ENCODE measurements around the gene LYRM7. TPM values are rescaled to one million over a fixed set of nuclear protein-coding genes. Genes with fewer than 3 reads are reported as not detected.
A peak's percentile ranks its signal among the peaks of the same experiment; 100 is the strongest.

Gene LYRM7
- total and polyA plus RNA-seq, 2 donors (not counting 1 experiment from before 2014, with no cell fraction given) = 4.8 to 6.9 TPM

- no peak overlapping the region for H3K4me2 ChIP-seq (ENCODE audit: extremely low read depth, insufficient read depth, low read length)
- no peaks in the 10 kb centered on the region for H3K79me2 ChIP-seq (ENCODE audit: control insufficient read depth, insufficient read depth, low read length)
- H4K20me1 ChIP-seq (ENCODE audit: control insufficient read depth, extremely low read depth, insufficient read depth, low read length) = no peaks in the 10 kb centered on the region
- no peaks in the 10 kb centered on the region for H3K4me1 ChIP-seq (ENCODE audit: control insufficient read depth, extremely low read depth, insufficient read depth, low read length)
- DNase-seq (ENCODE audit: low read depth in 2 of 2) = no peak
- H2AFZ ChIP-seq (ENCODE audit: low read length) = no peak overlapping the region
- no peak overlapping the region for H3K9ac ChIP-seq (ENCODE audit: insufficient read depth, low read length)
- no peaks in the 10 kb centered on the region for H3K27me3 ChIP-seq (ENCODE audit: control insufficient read depth, insufficient read depth, low read length)
- H3K4me3 ChIP-seq (replicated peaks in 1 of 4; ENCODE audit: control extremely low read depth in 1 of 4, insufficient read depth in 1 of 4, low read depth in 3 of 4, low read length in 4 of 4) = no peak overlapping the region
- no peak overlapping the region for H3K27ac ChIP-seq (ENCODE audit: insufficient read depth, low read length)
- TF ChIP-seq CTCF (conservative IDR thresholded peaks at IDR 0.05 in 1 of 2, IDR thresholded peaks at IDR 0.05 in 1 of 2; ENCODE audit: low read depth in 1 of 2, low read length in 2 of 2) (no peak), EZH2 (IDR thresholded peaks at IDR 0.05; ENCODE audit: low read length, missing control alignments) (no peak)
- no peaks in the 10 kb centered on the region for H3K36me3 ChIP-seq (ENCODE audit: control insufficient read depth, insufficient read depth, low read length)
- no peaks in the 10 kb centered on the region for H3K9me3 ChIP-seq (ENCODE audit: control insufficient read depth, insufficient read depth, low read depth, low read length)
Measured at GRCh38 chr5:131214609-131215227, 44.0 kb downstream of the LYRM7 start.

- Histone ChIP-seq H3K4me1 (ENCODE audit: control insufficient read depth, extremely low read depth, insufficient read depth, low read length) (no peaks in the 10 kb centered on the region), H3K27me3 (ENCODE audit: control insufficient read depth, insufficient read depth, low read length) (no peaks in the 10 kb centered on the region), H3K27ac (ENCODE audit: insufficient read depth, low read length) (no peak overlapping the region), H4K20me1 (ENCODE audit: control insufficient read depth, extremely low read depth, insufficient read depth, low read length) (no peaks in the 10 kb centered on the region), H3K9ac (ENCODE audit: insufficient read depth, low read length) (no peak overlapping the region), H3K4me2 (ENCODE audit: extremely low read depth, insufficient read depth, low read length) (no peak overlapping the region), H2AFZ (ENCODE audit: low read length) (no peak overlapping the region), H3K4me3 (replicated peaks in 1 of 4; ENCODE audit: control extremely low read depth in 1 of 4, insufficient read depth in 1 of 4, low read depth in 3 of 4, low read length in 4 of 4) (no peak overlapping the region), H3K9me3 (ENCODE audit: control insufficient read depth, insufficient read depth, low read depth, low read length) (no peaks in the 10 kb centered on the region), H3K36me3 (ENCODE audit: control insufficient read depth, insufficient read depth, low read length) (no peaks in the 10 kb centered on the region), H3K79me2 (ENCODE audit: control insufficient read depth, insufficient read depth, low read length) (no peaks in the 10 kb centered on the region)
- no peak for DNase-seq (ENCODE audit: low read depth in 2 of 2)
- TF ChIP-seq EZH2 (IDR thresholded peaks at IDR 0.05; ENCODE audit: low read length, missing control alignments) (no peak), CTCF (conservative IDR thresholded peaks at IDR 0.05 in 1 of 2, IDR thresholded peaks at IDR 0.05 in 1 of 2; ENCODE audit: low read depth in 1 of 2, low read length in 2 of 2) (no peak)
Measured at GRCh38 chr5:131217791-131218190, 47.0 kb downstream of the LYRM7 start.

- Histone ChIP-seq H3K27ac (ENCODE audit: insufficient read depth, low read length) (no peak overlapping the region), H3K9me3 (ENCODE audit: control insufficient read depth, insufficient read depth, low read depth, low read length) (no peaks in the 10 kb centered on the region)
- DNase-seq (ENCODE audit: low read depth in 2 of 2) = peak; percentile 28 to 32
Measured at GRCh38 chr5:131218392-131218791, 47.6 kb downstream of the LYRM7 start.

More at GRCh38 chr5:131218392-131218791, 47.6 kb downstream of the LYRM7 start:
- H2AFZ ChIP-seq (ENCODE audit: low read length) = no peak overlapping the region
- no peak overlapping the region for H3K9ac ChIP-seq (ENCODE audit: insufficient read depth, low read length)
- no peaks in the 10 kb centered on the region for H3K27me3 ChIP-seq (ENCODE audit: control insufficient read depth, insufficient read depth, low read length)
- H3K4me1 ChIP-seq (ENCODE audit: control insufficient read depth, extremely low read depth, insufficient read depth, low read length) = no peaks in the 10 kb centered on the region
- H3K4me2 ChIP-seq (ENCODE audit: extremely low read depth, insufficient read depth, low read length) = no peak overlapping the region
- TF ChIP-seq CTCF (conservative IDR thresholded peaks at IDR 0.05 in 1 of 2, IDR thresholded peaks at IDR 0.05 in 1 of 2; ENCODE audit: low read depth in 1 of 2, low read length in 2 of 2) = no peak
- no peak for TF ChIP-seq EZH2 (IDR thresholded peaks at IDR 0.05; ENCODE audit: low read length, missing control alignments)
- no peaks in the 10 kb centered on the region for H3K36me3 ChIP-seq (ENCODE audit: control insufficient read depth, insufficient read depth, low read length)
- no peaks in the 10 kb centered on the region for H3K79me2 ChIP-seq (ENCODE audit: control insufficient read depth, insufficient read depth, low read length)
- H3K4me3 ChIP-seq (replicated peaks in 1 of 4; ENCODE audit: control extremely low read depth in 1 of 4, insufficient read depth in 1 of 4, low read depth in 3 of 4, low read length in 4 of 4) = no peak overlapping the region
- no peaks in the 10 kb centered on the region for H4K20me1 ChIP-seq (ENCODE audit: control insufficient read depth, extremely low read depth, insufficient read depth, low read length)
